ENCODE results near the gene SCN11A.
"Not testable (repeated sequence)": the region's sequence is repeated elsewhere in the genome, so short reads cannot be mapped to it uniquely, and the experiment has no call there.

Gene SCN11A

DNA sequence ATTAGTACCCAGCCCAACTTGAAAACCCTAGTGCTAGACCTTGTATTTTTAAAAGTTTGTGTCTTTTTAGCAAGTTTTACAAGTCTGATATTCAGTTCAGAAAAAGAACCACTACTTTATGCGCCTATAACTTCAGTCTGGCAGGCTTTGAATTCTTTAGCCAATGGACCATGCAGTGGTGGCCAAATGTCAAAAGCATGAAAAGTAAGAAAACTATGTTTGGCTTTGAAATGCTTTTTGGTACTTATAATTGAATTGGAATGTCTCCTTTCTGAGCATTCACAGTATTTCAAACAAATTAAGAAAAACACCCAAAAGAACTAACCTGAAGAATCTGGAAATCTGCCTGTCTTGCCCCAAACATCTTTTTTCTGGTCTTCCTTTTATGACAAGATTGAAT is 12.9 kb upstream of the SCN11A start:
- no peak for DNase-seq

GRCh38 chr3:39063143-39063542 is 11.4 kb upstream of the SCN11A start:
- no peak for DNase-seq

DNA sequence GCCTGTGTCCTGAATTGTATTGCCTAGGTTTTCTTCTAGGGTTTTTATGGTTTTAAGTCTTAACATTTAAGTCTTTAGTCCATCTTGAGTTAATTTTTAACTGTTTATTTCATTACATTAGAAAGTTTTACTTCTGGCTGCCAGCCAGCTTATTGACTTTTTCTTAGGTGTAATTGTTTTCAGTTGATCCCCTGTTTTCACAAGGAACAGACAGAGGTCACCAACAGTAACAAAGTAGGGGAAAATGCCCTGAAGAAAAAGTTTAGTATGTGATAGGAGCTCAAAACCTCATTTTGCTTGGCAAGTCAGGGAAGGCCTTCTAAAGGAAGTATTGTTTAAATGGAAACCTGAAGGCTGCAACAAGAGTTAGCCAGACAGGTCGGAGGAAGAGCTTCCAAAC is 10.4 kb upstream of the SCN11A start:
- DNase-seq, result no peak

DNA sequence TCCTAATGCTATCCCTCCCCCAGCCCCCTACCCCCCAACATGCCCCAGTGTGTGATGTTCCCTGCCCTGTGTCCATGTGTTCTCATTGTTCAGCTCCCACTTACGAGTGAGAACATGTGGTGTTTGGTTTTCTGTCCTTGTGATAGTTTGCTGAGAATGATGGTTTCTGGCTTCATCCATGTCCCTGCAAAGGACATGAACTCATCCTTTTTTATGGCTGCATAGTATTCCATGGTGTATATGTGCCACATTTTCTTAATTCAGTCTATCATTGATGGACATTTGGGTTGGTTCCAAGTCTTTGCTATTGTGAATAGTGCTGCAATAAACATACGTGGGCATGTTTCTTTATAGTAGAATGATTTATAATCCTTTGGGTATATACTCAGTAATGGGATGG is 9.5 kb upstream of the SCN11A start:
- not testable (repeated sequence) for DNase-seq

GRCh38 chr3:39056151-39056550 is 4.4 kb upstream of the SCN11A start:
- no peak for DNase-seq

DNA sequence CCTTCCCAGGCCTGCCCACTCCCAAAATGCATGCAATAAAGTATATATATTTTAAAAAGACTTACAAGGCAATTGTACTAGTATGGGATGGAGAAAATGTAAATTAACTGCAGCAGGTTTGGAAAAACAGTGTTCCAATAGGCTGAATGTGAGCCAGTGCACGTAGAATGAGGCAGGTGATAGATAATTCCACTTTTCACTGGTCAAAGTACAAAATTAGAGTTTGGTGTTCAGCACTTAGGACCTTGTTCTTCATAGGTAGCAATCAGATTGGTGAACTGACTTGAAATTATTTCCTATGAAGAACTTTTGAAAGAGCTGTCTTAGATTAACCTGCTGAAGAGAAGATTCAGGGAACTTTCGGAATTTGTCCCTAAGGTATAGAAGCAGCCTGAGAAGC is 2.0 kb upstream of the SCN11A start:
- DNase-seq, result no peak

DNA sequence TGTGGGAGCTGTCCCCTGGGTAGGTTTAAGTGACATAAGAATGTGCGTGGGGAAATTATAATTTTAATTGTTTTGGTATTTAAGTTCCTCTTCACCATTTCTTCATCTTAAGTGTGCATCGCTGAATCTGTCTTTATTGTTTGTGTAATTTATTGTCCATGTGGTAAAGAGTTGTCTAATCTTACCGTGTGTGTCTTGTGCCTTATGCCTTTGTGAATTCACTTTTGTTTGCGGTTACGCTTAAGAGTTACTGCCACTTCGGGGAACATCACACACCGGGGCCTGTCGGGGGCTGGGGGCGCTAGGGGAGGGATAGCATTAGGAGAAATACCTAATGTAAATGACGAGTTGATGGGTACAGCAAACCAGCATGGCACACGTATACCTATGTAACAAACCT is 839 bp upstream of the SCN11A start:
- no peak for DNase-seq

DNA sequence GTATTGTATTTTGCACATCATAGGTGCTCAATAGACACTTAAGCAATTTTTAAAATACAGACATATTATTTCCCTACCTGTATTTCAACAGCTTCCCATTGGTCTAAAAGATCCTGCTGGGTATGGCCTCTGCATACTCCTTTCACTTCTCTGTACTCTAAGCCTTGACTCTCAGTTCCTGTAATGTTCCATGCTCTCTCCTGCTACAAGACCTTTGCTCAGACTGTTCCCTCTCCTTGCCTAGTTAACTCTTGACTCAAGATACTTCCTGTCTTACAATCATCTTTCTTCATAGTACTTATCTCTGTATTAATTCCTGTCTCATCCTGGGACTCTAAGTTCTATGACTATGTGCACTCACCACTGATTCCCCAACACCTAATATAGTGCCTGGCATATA is 1.7 kb downstream of the SCN11A start:
- DNase-seq, result no peak

GRCh38 chr3:39038165-39038564 is 13.6 kb downstream of the SCN11A start:
- DNase-seq, result no peak

- no peak for DNase-seq
These were observed 22.2 kb downstream of the SCN11A start for GRCh38 chr3:39029556-39029955.

- DNase-seq, result no peak
These were observed 23.2 kb downstream of the SCN11A start for GRCh38 chr3:39028546-39028945.

DNA sequence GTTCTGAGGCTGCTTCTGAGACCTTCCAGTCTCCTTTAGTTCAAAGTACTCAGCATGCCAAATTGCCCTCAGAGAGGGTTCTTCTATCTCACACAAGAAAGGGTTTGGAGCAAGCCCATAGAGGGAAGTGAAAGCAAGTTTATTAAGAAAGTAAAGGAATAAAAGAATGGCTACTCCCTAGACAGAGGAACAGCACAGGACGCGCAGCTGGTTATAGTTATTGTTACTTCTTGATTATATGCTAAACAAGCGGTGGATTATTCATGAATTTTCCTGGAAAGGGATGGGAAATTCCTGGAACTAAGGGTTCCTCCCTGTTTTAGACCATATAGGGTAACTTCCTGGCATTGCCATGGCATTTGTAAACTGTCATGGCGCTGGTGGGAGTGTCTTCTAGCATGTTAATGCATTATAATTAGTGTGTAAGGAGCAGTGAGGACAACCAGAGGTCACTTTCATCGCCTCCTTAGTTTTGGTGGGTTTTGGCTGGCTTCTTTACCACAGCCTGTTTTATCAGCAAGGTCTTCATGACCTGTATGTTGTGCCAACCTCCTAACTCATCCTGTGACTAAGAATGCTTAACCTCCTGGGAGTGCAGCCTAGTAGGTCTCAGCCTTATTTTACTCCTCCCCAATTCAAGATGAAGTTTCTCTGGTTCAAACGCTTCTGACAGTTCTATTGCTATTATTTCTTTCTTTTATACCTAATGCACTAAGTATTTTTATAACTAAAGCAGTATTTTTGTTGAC is 26.3 kb downstream of the SCN11A start:
- no peak for DNase-seq

GRCh38 chr3:39024497-39024896 is 27.2 kb downstream of the SCN11A start:
- DNase-seq, result no peak

- no peak for DNase-seq
These were observed 29.5 kb downstream of the SCN11A start for GRCh38 chr3:39022286-39022630.

GRCh38 chr3:39021465-39022285 is 30.1 kb downstream of the SCN11A start:
- no peak for DNase-seq

- DNase-seq, result no peak
These were observed 30.7 kb downstream of the SCN11A start for GRCh38 chr3:39021029-39021428.

- no peak for DNase-seq
These were observed 32.4 kb downstream of the SCN11A start for GRCh38 chr3:39019299-39019698.

DNA sequence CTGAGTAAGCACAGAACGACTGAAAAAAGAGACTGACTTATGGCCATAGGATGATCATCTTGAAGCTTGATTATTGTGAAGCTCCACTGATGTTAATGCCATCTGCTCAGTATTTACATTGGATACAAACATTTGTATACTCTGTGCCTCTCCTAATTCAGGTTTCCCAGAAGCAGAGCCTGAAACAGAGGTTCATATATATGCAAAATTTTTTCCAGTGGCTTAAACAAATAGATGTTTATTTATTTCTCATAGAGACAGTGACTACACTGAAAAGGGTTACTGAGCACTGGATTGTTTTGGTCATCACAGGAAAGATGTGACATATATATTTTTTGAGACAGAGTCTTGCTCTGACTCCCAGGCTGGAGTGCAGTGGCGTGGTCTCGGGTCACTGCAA is 36.3 kb downstream of the SCN11A start:
- no peak for DNase-seq

DNA sequence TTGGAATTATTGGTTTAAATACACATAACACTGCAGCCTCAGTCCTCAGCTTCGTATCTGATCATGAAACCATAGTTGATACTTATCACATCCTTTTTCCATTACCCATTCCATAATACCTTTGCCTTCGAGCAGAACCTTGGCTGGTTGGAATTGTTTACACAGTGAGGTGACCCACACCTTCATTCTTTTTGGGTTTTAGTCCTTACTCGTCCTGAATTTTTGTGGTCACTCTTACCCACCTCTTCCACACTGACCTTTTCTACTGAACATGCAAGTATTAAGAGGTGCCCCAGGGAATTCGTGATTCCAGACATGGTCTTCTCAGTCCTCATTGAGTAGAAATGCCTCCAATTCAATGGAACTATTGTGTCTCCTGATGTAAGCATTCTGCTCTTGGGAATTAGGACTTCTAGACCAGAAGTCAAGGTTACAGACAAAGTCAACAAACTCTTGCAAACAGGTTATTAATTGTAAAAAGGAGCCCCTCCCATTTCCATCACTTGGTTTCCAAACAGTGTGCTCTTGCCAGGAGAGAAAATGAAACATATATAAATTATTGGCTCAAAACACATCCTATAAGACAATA is 37.7 kb downstream of the SCN11A start:
- no peak for DNase-seq

DNA sequence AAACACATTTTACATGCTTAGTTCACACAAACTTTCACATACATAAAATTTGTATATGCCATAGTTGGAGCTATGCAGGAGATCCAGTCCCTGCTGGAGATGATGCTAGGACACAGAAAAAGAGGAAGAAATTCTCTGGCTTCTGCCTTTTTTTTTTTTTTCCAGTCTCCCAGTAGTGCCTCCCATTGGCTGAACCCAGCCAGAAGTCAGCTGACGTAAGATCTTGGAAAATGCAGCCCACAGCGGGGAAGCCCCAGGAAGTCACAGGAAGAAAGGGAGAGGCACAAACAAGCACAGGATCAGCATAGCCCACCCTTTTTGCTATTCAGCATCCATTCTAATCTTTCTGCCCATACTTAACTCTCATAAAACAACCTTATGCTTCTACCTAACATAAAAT is 38.5 kb downstream of the SCN11A start:
- no peak for DNase-seq

- DNase-seq, result no peak
These were observed 40.5 kb downstream of the SCN11A start for GRCh38 chr3:39011191-39011736.

DNA sequence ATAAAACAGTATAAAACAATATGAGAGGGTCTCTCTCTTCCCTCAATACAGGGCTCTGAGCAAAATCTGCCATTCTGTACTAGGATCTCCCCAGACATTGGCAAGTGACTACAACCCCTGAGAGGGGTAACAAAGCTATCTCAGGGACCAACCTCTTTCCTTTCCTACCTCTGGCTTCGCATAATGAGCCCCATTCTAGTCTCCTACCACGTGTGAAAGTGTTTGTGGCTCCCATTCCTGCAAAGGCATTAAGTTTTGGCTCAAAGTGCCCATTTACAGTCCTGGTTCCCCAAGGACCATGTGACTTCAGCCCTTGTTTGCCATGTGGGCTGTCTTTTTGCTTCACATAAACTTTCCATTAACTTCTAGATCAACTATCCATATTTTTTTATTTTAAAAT is 46.4 kb downstream of the SCN11A start:
- no peak for DNase-seq
